GM12874 (cell line): ENCODE measurements around the gene ADAMTS2.

Source experiments
- CTCF ChIP-seq: IDR thresholded peaks from 2 replicates; pipeline ENCODE4 v1.5.1; 2011; ENCODE audit warnings: low read depth, mild to moderate bottlenecking, control low read depth, low read length, moderate library complexity; ENCODE audit not compliant: insufficient read depth

Gene ADAMTS2

GRCh38 chr5:179129607-179130071, 215.6 kb downstream of the ADAMTS2 start:
- no peak for TF ChIP-seq CTCF

- TF ChIP-seq CTCF: no peak
Measured at GRCh38 chr5:179128976-179129375, 216.3 kb downstream of the ADAMTS2 start.

- no peak for TF ChIP-seq CTCF
Measured at GRCh38 chr5:179128041-179128365, 217.3 kb downstream of the ADAMTS2 start.

GRCh38 chr5:179127136-179128040, 217.9 kb downstream of the ADAMTS2 start:
- TF ChIP-seq CTCF: no peak

DNA sequence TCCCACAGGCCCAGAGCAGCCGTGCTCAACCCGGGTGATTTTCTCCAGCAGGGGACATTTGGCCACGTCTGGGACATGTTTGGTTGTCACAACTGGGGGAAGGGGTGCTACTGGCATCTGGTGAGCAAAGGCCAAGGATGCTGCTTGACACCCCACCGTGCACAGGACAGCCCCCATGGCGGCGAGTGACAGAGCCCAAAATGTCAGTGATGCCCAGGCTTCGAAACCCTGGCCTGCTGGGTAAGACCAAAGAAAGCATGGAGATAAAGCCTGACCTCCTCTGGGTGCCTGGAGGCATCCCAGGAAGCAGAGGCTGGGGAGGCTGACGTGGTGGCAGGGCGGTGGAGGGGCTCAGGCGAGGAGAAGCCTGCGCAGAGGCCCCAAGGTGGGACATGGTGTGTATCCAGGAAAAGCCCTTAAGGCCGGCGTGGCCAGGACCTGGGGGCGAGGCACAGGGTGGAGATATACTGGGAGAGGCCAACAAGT, 218.7 kb downstream of the ADAMTS2 start:
- no peak for TF ChIP-seq CTCF

GRCh38 chr5:179125789-179126505, 219.3 kb downstream of the ADAMTS2 start:
- TF ChIP-seq CTCF: no peak
